A549 (cell line): ENCODE measurements around the gene IRAK3. TPM values are rescaled to one million over a fixed set of nuclear protein-coding genes. Genes with fewer than 3 reads are reported as not detected.

Experiments
- ATAC-seq, 2 experiments: fragments of 200-7000 bp in 1 of 2; fragments of >200 bp in 1 of 2; cut with Nextera tagmentation in 1 of 2; cut with Tn5 transposase in 1 of 2; 3 replicates each; pipeline versions ENCODE4 v1.8.0 to v1.9.1; 2018 to 2020; ENCODE audit warnings: mild to moderate bottlenecking in 1 of 2, moderate library complexity in 1 of 2
- CTCF ChIA-PET: fragments of 300-600 bp; sonication (Branson Sonifier 250); formaldehyde crosslinking; extraction: SDS; loops from one replicate; lab custom pipeline; 2021; ENCODE audit warnings: antibody characterized with exemption, inconsistent platforms; lab: Yijun Ruan, JAX
- POLR2A ChIA-PET: fragments of 350-600 bp; formaldehyde crosslinking; extraction: SDS; loops from one replicate; lab custom pipeline; 2021; ENCODE audit warnings: antibody characterized with exemption, inconsistent platforms; lab: Yijun Ruan, JAX
- DNase-seq, 2 experiments: peaks; one replicate each; pipeline versions ENCODE4 v3.0.0 to v3.0.0-alpha.2; 2011 to 2016; ENCODE audit warnings: low read depth in 1 of 2, low spot score in 1 of 2
- FAIRE-seq: peaks from 2 replicates; lab custom pipeline; 2011; peaks lifted over from hg19 to GRCh38; lab: Jason Lieb, UNC
- H3K27ac ChIP-seq, 2 experiments: fragments of >200 bp; sonication (Bioruptor Twin); formaldehyde crosslinking; 3 replicates each; pipeline ENCODE4 v1.5.1; 2016 to 2017
- H3K4me1 ChIP-seq: fragments of >200 bp; sonication (Bioruptor Twin); formaldehyde crosslinking; 3 replicates; pipeline ENCODE4 v1.6.1; 2016
- H3K4me2 ChIP-seq: fragments of >200 bp; sonication (Bioruptor Twin); formaldehyde crosslinking; 3 replicates; pipeline ENCODE4 v1.6.1; 2016
- H3K4me3 ChIP-seq: fragments of >200 bp; sonication (Bioruptor Twin); formaldehyde crosslinking; 3 replicates; pipeline ENCODE4 v1.5.1; 2016
- H3K9me3 ChIP-seq: fragments of >200 bp; sonication (Bioruptor Twin); formaldehyde crosslinking; 3 replicates; pipeline ENCODE4 v1.6.1; 2016
- CBX2 ChIP-seq: fragments of 200-600 bp; sonication (generic); IDR thresholded peaks from 2 replicates; pipeline ENCODE4 v1.6.1; 2016; ENCODE audit warnings: low read depth, mild to moderate bottlenecking, borderline replicate concordance
- CHD2 ChIP-seq: fragments of 150-350 bp; IDR thresholded peaks from 2 replicates; pipeline ENCODE4 v1.6.1; 2014; ENCODE audit warnings: low read length; ENCODE audit not compliant: partially characterized antibody
- CTCF ChIP-seq: fragments of >200 bp; sonication (Bioruptor Twin); formaldehyde crosslinking; IDR thresholded peaks from 3 replicates; pipeline ENCODE4 v1.5.1; 2016
- E2F6 ChIP-seq: IDR thresholded peaks from 2 replicates; pipeline ENCODE4 v1.6.1; 2012; ENCODE audit warnings: low read depth, borderline replicate concordance
- EHF ChIP-seq: fragments of 250-450 bp; sonication (Bioruptor Pico); IDR thresholded peaks from 2 replicates; pipeline ENCODE4 v1.5.0; 2020; ENCODE audit warnings: mild to moderate bottlenecking
- EHMT2 ChIP-seq: fragments of 200-600 bp; sonication (generic); IDR thresholded peaks from 2 replicates; pipeline ENCODE4 v1.6.1; 2016; ENCODE audit warnings: antibody characterized with exemption, low read depth, mild to moderate bottlenecking, moderate library complexity
- ELK1 ChIP-seq: fragments of 150-350 bp; IDR thresholded peaks from 2 replicates; pipeline ENCODE4 v1.6.1; 2014; ENCODE audit warnings: low read depth, mild to moderate bottlenecking, low read length
- FOSB ChIP-seq: fragments of 250-450 bp; sonication (Bioruptor Pico); IDR thresholded peaks from 2 replicates; pipeline ENCODE4 v1.5.0; 2020; ENCODE audit warnings: mild to moderate bottlenecking, moderate library complexity
- HEYL ChIP-seq: fragments of 250-450 bp; sonication (Bioruptor Pico); IDR thresholded peaks from 2 replicates; pipeline ENCODE4 v1.8.0; 2021; ENCODE audit warnings: mild to moderate bottlenecking, moderate library complexity
- HOXA7 ChIP-seq: fragments of 250-450 bp; sonication (Bioruptor Pico); IDR thresholded peaks from 2 replicates; pipeline ENCODE4 v1.5.0; 2020; ENCODE audit warnings: mild to moderate bottlenecking, moderate library complexity
- HOXB5 ChIP-seq: fragments of 250-450 bp; sonication (Bioruptor Pico); IDR thresholded peaks from 2 replicates; pipeline ENCODE4 v1.5.0; 2020; ENCODE audit warnings: mild to moderate bottlenecking, moderate library complexity
- KDM5A ChIP-seq: fragments of 200-600 bp; sonication (generic); IDR thresholded peaks from 2 replicates; pipeline ENCODE4 v1.6.1; 2016; ENCODE audit warnings: antibody characterized with exemption, mild to moderate bottlenecking
- MYC ChIP-seq: IDR thresholded peaks from 2 replicates; pipeline ENCODE4 v1.6.1; 2012; ENCODE audit warnings: mild to moderate bottlenecking, inconsistent platforms, low read length, improper control_type of control experiment, borderline replicate concordance
- NR3C1 ChIP-seq: fragments of >200 bp; sonication (Bioruptor Twin); formaldehyde crosslinking; IDR thresholded peaks from 3 replicates; pipeline ENCODE4 v1.6.1; 2017
- PBX3 ChIP-seq: IDR thresholded peaks from 2 replicates; pipeline ENCODE4 v1.6.1; 2012
- PHF8 ChIP-seq: fragments of 200-600 bp; sonication (generic); IDR thresholded peaks from 2 replicates; pipeline ENCODE4 v1.6.1; 2016; ENCODE audit warnings: low read depth, mild to moderate bottlenecking, antibody characterized with exemption, moderate library complexity, borderline replicate concordance
- POLR2AphosphoS2 ChIP-seq: conservative IDR thresholded peaks from 2 replicates; pipeline ENCODE4 v1.6.1; 2012; ENCODE audit warnings: low read length, improper control_type of control experiment, inconsistent platforms
- RARB ChIP-seq: fragments of 250-450 bp; sonication (Bioruptor Pico); IDR thresholded peaks from 2 replicates; pipeline ENCODE4 v1.8.0; 2021; ENCODE audit warnings: mild to moderate bottlenecking, moderate library complexity
- RCOR1 ChIP-seq: fragments of 150-350 bp; IDR thresholded peaks from 2 replicates; pipeline ENCODE4 v1.6.1; 2014; ENCODE audit warnings: antibody characterized with exemption, low read length, low read depth
- RFX5 ChIP-seq: fragments of 450-650 bp; IDR thresholded peaks from 2 replicates; pipeline ENCODE4 v1.7.1; 2014; ENCODE audit warnings: antibody characterized with exemption, mild to moderate bottlenecking, moderate library complexity
- RNF2 ChIP-seq: fragments of 200-600 bp; sonication (generic); IDR thresholded peaks from 2 replicates; pipeline ENCODE4 v1.6.1; 2016; ENCODE audit warnings: low read depth, mild to moderate bottlenecking, antibody characterized with exemption, moderate library complexity, borderline replicate concordance
- SMC3 ChIP-seq: fragments of >200 bp; sonication (Bioruptor Twin); formaldehyde crosslinking; IDR thresholded peaks from 3 replicates; pipeline ENCODE4 v1.6.1; 2018; ENCODE audit warnings: inconsistent platforms
- SREBF2 ChIP-seq: fragments of 450-650 bp; IDR thresholded peaks from 2 replicates; pipeline ENCODE4 v1.6.1; 2014; ENCODE audit warnings: mild to moderate bottlenecking, moderate library complexity
- TFCP2L1 ChIP-seq: fragments of 250-450 bp; sonication (Bioruptor Pico); IDR thresholded peaks from 2 replicates; pipeline ENCODE4 v1.5.0; 2021; ENCODE audit warnings: mild to moderate bottlenecking
- TP53 ChIP-seq: fragments of 250-450 bp; sonication (Bioruptor Pico); IDR thresholded peaks from 2 replicates; pipeline ENCODE4 v1.5.0; 2021; ENCODE audit warnings: mild to moderate bottlenecking, moderate library complexity
- ZC3H11A ChIP-seq: fragments of 450-650 bp; IDR thresholded peaks from 2 replicates; pipeline ENCODE4 v1.6.1; 2014; ENCODE audit warnings: antibody characterized with exemption, mild to moderate bottlenecking
- ZNF302 ChIP-seq: fragments of 250-450 bp; sonication (Bioruptor Pico); IDR thresholded peaks from 2 replicates; pipeline ENCODE4 v1.9.0; 2021; ENCODE audit warnings: inconsistent platforms, mild to moderate bottlenecking, moderate library complexity
- WGBS: methylation state at CpG from one replicate; pipeline ENCODE4 v1.1.6; 2017; ENCODE audit errors: missing lambda C conversion rate; 5-methylcytosine and 5-hydroxymethylcytosine counted together
- polyA plus RNA-seq, 4 experiments: library from polyadenylated mRNA; depleted of rRNA in 3 of 4; stranded (reverse); fragments of >200 nt; fragmentation: RNase III in 1 of 4; extraction: RNeasy Plus Mini Kit Qiagen cat#74134 plus additional on column Dnase treatment in 1 of 4; gene quantifications; 2 replicates in 3 of 4; 3 replicates in 1 of 4; pipeline ENCODE4 v1.2.3, GENCODE V29; 2011 to 2017
- TF ChIP-seq, protein P1 (sequence below): fragments of >200 bp; sonication (Bioruptor Twin); formaldehyde crosslinking; IDR thresholded peaks from 2 replicates; pipeline ENCODE4 v1.6.1; 2016
- TF ChIP-seq, protein P2 (sequence below): fragments of 450-650 bp; IDR thresholded peaks from 2 replicates; pipeline ENCODE4 v1.6.1; 2014; ENCODE audit warnings: antibody characterized with exemption
- TF ChIP-seq, protein P3 (sequence below): IDR thresholded peaks from 2 replicates; pipeline ENCODE4 v1.6.1; 2012
- TF ChIP-seq, protein P4 (sequence below): fragments of 250-450 bp; sonication (Bioruptor Pico); IDR thresholded peaks from 2 replicates; pipeline ENCODE4 v1.5.0; 2021; ENCODE audit warnings: mild to moderate bottlenecking, moderate library complexity, borderline replicate concordance

Gene IRAK3
- polyA plus RNA-seq, 2 of the 4 experiments (the other 2 are of a cell fraction): 0.06 to 0.25 TPM

DNA sequence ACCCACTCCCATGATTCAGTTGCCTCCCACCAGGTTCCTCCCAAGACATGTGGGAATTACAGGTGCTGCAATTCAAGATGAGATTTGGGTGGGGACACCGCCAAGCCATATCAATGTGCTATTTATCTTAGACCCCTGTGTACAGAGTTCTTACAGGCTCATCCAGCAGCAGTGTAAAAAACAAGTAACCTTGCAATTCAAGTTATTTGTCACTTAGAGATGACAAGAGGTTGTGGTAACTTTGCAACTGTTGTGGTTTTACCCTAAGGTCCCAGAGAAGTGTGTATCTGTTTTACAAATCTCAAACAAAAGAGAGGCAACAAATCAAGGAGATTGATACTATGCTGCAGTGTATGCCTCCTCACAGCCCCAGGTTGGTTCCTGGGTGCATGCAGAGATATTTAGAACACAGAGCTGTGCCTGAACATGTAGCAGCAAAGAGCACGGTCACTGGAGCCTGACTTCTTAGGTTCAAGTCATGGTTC is 101.7 kb downstream of the IRAK3 start:
- CTCF ChIA-PET: no interaction called here
- POLR2A ChIA-PET: no interaction called here
- ATAC-seq (no peak), DNase-seq (no peak), FAIRE-seq (no peak)
- no peaks in the 10 kb centered on the region for H3K4me1 ChIP-seq
- no peak overlapping the region for H3K27ac ChIP-seq
- H3K4me2 ChIP-seq: no peak overlapping the region
- 57% methylated on average over 2 of the region's 2 CpGs for WGBS
- no peaks in the 10 kb centered on the region for H3K9me3 ChIP-seq
- H3K4me3 ChIP-seq: no peak overlapping the region
- TF ChIP-seq MYC (no peak), PBX3 (no peak), TFCP2L1 (CRISPR knock-in tag) (no peak), ELK1 (no peak), SMC3 (no peak), PHF8 (no peak), FOSB (CRISPR knock-in tag) (no peak), NR3C1 (no peak), EHF (CRISPR knock-in tag) (no peak), E2F6 (no peak), POLR2AphosphoS2 (no peak), SREBF2 (no peak), RCOR1 (no peak), CHD2 (no peak), RARB (CRISPR knock-in tag) (no peak)
- TF ChIP-seq, protein P1, sequence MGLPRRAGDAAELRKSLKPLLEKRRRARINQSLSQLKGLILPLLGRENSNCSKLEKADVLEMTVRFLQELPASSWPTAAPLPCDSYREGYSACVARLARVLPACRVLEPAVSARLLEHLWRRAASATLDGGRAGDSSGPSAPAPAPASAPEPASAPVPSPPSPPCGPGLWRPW: no peak
- TF ChIP-seq, protein P2, sequence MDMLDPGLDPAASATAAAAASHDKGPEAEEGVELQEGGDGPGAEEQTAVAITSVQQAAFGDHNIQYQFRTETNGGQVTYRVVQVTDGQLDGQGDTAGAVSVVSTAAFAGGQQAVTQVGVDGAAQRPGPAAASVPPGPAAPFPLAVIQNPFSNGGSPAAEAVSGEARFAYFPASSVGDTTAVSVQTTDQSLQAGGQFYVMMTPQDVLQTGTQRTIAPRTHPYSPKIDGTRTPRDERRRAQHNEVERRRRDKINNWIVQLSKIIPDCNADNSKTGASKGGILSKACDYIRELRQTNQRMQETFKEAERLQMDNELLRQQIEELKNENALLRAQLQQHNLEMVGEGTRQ: no peak
- TF ChIP-seq, protein P3, sequence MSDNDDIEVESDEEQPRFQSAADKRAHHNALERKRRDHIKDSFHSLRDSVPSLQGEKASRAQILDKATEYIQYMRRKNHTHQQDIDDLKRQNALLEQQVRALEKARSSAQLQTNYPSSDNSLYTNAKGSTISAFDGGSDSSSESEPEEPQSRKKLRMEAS: no peak

- ChIA-PET CTCF (no interaction called here), POLR2A (no interaction called here)
- Histone ChIP-seq H3K4me1 (no peaks in the 10 kb centered on the region), H3K4me2 (no peak overlapping the region), H3K4me3 (no peak overlapping the region), H3K27ac (no peak overlapping the region), H3K9me3 (no peaks in the 10 kb centered on the region)
- 86% methylated on average over 1 of the region's 1 CpG for WGBS
- DNase-seq: no peak
- ATAC-seq: no peak
- FAIRE-seq: no peak
- TF ChIP-seq EHMT2: no peak
- TF ChIP-seq HOXA7: no peak
- TF ChIP-seq TP53 (CRISPR knock-in tag): no peak
- TF ChIP-seq EHF (CRISPR knock-in tag): no peak
- TF ChIP-seq RCOR1: no peak
- TF ChIP-seq HOXB5 (CRISPR knock-in tag): no peak
- TF ChIP-seq SMC3: no peak
- TF ChIP-seq, protein P4, sequence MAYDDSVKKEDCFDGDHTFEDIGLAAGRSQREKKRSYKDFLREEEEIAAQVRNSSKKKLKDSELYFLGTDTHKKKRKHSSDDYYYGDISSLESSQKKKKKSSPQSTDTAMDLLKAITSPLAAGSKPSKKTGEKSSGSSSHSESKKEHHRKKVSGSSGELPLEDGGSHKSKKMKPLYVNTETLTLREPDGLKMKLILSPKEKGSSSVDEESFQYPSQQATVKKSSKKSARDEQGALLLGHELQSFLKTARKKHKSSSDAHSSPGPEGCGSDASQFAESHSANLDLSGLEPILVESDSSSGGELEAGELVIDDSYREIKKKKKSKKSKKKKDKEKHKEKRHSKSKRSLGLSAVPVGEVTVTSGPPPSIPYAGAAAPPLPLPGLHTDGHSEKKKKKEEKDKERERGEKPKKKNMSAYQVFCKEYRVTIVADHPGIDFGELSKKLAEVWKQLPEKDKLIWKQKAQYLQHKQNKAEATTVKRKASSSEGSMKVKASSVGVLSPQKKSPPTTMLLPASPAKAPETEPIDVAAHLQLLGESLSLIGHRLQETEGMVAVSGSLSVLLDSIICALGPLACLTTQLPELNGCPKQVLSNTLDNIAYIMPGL: no peak
- TF ChIP-seq CTCF: no peak
- TF ChIP-seq RFX5: no peak
- TF ChIP-seq ZC3H11A: no peak
- TF ChIP-seq RNF2: no peak
- TF ChIP-seq KDM5A: no peak
- TF ChIP-seq FOSB (CRISPR knock-in tag): no peak
- TF ChIP-seq ZNF302 (CRISPR knock-in tag): no peak
- no peak for TF ChIP-seq RARB (CRISPR knock-in tag)
- no peak for TF ChIP-seq SREBF2
- TF ChIP-seq CBX2: no peak
- TF ChIP-seq HEYL (CRISPR knock-in tag): no peak
Measured at GRCh38 chr12:66296176-66296683, 107.2 kb downstream of the IRAK3 start.
